Retinal pigment epithelial cell (primary cell): ENCODE results near the gene AGMO.

ENCODE experiments used
- DNase-seq: peaks from one replicate; pipeline ENCODE4 v3.0.0-alpha.2; 2010; ENCODE audit warnings: low read depth
- H3K4me3 ChIP-seq: 2 replicates; pipeline ENCODE4 v1.5.1; 2011; ENCODE audit warnings: mild to moderate bottlenecking, low read length, control low read depth, moderate library complexity
- TF ChIP-seq, protein P1 (sequence below): conservative IDR thresholded peaks from 2 replicates; pipeline ENCODE4 v1.5.1; 2011; ENCODE audit warnings: low read depth, low read length, control low read depth, inconsistent platforms

Gene AGMO

DNA sequence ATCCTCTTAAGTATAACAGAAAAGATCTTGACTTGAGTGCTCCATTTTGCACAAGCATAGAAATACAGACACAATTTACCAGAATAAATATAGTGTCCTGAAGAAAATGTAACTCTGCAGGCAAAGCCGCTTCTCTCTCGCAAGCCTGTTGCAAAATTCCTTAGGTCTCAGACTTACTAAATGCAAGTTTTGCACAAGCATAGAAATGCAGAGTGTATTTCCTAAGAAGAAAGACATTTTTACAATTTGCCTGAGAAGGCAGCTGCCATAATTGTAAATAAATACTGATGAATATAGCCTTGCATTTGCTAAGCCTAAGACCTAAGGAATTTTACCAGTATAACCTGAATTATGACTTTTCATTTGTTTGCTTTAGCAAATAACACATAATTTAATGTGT lies 67.1 kb downstream of the AGMO start:
- no peak for DNase-seq
- TF ChIP-seq, protein P1, sequence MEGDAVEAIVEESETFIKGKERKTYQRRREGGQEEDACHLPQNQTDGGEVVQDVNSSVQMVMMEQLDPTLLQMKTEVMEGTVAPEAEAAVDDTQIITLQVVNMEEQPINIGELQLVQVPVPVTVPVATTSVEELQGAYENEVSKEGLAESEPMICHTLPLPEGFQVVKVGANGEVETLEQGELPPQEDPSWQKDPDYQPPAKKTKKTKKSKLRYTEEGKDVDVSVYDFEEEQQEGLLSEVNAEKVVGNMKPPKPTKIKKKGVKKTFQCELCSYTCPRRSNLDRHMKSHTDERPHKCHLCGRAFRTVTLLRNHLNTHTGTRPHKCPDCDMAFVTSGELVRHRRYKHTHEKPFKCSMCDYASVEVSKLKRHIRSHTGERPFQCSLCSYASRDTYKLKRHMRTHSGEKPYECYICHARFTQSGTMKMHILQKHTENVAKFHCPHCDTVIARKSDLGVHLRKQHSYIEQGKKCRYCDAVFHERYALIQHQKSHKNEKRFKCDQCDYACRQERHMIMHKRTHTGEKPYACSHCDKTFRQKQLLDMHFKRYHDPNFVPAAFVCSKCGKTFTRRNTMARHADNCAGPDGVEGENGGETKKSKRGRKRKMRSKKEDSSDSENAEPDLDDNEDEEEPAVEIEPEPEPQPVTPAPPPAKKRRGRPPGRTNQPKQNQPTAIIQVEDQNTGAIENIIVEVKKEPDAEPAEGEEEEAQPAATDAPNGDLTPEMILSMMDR: no peak
- H3K4me3 ChIP-seq: no peak overlapping the region

DNA sequence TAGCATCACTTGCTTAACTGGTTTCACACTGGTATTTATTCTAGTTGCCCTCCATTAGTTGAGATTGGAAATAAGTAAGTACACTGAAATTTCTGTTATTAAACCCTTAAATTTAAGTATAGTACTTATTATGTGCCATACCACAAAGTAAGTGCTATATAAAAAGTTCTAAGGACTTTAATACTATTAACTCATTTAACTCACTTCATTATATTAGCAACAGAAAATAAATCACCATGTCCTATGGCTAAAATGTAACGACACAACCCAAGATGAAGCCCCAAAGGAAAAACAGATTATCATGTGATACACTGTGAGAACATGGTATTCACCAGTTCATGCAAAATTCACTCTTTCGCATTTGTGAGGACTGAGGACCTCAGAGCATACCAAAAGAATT lies 70.5 kb downstream of the AGMO start:
- no peak for DNase-seq
- TF ChIP-seq, protein P1: no peak
- no peak overlapping the region for H3K4me3 ChIP-seq

DNA sequence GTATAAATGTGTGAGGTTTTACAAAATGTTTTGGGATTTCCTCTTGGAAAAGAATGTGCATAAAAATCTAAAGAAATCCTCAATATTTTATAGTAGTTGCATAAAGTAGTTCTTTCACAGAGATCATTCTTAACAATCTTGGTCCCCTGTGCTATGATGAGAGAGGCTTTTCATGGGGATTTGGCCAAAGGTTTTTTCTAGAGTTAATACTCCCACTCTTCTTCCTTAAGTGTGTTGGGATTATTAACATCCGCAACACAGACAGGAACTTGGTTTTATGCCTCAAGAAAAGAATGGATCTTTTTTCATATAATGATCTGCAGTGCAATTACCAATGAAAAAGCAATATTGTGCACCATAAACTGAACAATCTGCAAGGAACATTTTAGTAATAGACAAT lies 71.5 kb downstream of the AGMO start:
- no peak for DNase-seq
- TF ChIP-seq, protein P1: no peak
- no peak overlapping the region for H3K4me3 ChIP-seq

DNA sequence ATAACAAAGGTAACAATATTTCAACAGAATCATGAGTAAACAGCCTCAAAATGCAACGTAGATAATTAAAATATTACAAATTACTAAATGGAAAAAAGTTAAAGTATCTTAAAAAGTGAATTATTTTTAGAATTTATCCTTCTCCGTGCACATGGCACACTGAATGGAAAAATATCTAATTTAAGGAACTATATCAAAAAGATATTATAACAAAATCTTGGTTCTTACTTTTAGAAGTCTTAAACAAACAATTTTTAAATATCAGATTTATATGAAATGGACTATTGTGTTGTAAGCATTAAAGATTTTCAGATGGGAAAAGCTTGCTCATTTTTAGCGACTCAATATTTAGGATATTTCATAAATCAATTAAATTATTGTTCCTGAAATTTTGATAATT lies 72.0 kb downstream of the AGMO start:
- DNase-seq: no peak
- TF ChIP-seq, protein P1: no peak
- no peak overlapping the region for H3K4me3 ChIP-seq

DNA sequence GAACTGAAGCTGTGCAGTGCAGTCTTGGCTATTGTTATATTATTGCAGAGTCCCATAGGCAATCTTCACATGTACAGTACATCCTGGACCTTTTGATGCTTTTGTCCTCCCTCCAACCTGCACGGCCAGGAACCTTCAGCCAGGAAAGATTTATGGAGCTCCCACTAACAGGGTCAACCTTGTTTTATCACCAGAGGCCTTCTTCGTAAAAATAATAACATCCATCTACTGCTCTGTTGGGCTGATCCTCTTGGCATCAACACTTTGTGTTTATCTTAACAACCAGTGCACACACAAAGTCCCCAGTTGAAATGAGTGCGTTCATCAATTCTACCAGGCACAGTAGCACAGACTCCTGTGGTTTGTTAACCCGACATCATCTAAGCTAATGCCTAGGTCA lies 72.4 kb downstream of the AGMO start:
- DNase-seq: no peak
- TF ChIP-seq, protein P1: no peak
- no peak overlapping the region for H3K4me3 ChIP-seq

DNA sequence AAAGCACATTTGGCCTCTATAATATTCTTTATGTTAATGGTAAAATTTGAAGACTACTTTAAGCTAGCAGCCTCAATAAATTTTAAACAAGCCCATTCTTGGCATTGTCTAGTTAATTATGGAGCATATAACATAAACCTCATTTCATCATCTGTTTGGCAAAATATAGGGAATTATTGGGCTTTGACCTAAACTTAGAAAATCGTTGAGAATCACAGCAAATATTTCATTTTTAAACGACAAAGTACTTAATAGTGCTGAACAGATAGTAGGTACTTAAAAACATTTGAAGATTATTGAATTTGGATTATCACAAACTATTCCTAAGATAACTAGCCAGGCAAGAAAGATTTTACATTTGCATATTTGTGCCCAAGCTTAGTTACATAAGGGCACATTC lies 73.4 kb downstream of the AGMO start:
- H3K4me3 ChIP-seq: no peak overlapping the region
- TF ChIP-seq, protein P1: no peak
- no peak for DNase-seq

DNA sequence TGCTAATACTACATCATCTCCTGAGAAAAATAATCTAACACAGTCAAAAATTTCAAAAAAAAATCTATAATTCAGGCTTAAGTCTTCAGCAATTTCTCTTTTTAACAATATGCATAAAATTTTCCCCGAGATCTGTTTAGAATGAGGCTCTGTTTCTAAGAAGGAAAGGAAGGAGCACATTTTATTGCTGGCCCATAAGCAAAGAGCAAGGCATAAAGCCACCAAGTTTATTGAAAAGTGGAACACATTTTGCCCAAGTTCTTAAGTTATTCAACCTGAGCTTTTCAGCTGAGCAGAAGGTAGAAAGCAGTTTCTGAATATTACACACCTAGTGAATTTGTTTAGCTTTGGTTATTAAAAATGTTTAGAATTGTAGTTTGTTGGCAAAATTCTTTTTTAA lies 73.9 kb downstream of the AGMO start:
- TF ChIP-seq, protein P1: no peak
- no peak for DNase-seq
- no peak overlapping the region for H3K4me3 ChIP-seq
